DOHH2 (cell line): ENCODE results near the gene ITGBL1.

ENCODE experiments used
- CTCF ChIP-seq: fragments of 200-600 bp; sonication (generic); IDR thresholded peaks from one replicate; pipeline ENCODE4 v1.5.1; 2014; ENCODE audit warnings: antibody characterized with exemption, mild to moderate bottlenecking, low read depth, low read length; ENCODE audit not compliant: poor library complexity, severe bottlenecking
- EZH2phosphoT487 ChIP-seq: fragments of 200-600 bp; sonication (generic); IDR thresholded peaks from 2 replicates; pipeline ENCODE4 v1.6.1; 2017; ENCODE audit warnings: borderline replicate concordance, mild to moderate bottlenecking, antibody characterized with exemption, low read length, moderate library complexity, mixed read lengths

- TF ChIP-seq CTCF (no peak), EZH2phosphoT487 (no peak)
Measured at GRCh38 chr13:101618440-101619187, 166.1 kb downstream of the ITGBL1 start.
